ENCODE results near the gene MSH5.

DNA sequence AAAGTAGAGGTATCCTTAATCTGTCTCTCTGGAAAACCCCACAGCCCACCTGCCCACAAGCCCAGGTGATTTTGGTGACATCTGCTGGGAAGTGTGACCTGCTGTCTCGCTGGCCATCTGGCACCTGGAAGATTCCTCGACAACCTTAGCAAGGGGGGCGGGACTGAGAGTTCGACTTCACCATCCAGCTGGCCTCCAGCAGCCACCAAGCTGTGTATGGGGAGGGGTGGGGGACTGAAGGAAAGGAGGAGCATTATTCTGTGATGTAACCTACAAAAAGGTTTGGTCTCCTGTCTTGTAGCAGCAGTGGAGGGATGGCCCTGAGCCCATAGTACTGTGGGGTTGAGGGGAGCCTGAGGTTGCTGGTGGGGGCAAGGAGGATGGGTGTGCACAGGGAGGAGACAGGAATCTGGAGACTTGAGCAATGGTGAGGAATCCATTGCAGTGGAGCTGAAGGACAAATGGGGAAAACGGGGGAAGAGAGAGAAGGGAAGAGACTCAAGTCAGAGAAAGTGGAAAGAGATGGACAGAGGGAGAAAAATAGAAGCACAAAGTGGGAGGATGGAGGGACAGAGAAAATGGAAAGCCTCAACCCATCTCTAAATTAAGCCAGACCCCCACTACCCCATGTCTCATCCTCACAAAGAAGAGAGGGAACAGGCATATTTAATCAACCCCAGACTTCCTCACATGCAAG lies 29.1 kb upstream of the MSH5 start:
- TF ChIP-seq EP300 (IDR thresholded peaks at IDR 0.05) (no peak), POLR2AphosphoS5 (IDR thresholded peaks at IDR 0.05) (no peak), POLR2A (IDR thresholded peaks at IDR 0.05; ENCODE audit: low read depth) (no peak)
- TF ChIP-seq, protein P1, sequence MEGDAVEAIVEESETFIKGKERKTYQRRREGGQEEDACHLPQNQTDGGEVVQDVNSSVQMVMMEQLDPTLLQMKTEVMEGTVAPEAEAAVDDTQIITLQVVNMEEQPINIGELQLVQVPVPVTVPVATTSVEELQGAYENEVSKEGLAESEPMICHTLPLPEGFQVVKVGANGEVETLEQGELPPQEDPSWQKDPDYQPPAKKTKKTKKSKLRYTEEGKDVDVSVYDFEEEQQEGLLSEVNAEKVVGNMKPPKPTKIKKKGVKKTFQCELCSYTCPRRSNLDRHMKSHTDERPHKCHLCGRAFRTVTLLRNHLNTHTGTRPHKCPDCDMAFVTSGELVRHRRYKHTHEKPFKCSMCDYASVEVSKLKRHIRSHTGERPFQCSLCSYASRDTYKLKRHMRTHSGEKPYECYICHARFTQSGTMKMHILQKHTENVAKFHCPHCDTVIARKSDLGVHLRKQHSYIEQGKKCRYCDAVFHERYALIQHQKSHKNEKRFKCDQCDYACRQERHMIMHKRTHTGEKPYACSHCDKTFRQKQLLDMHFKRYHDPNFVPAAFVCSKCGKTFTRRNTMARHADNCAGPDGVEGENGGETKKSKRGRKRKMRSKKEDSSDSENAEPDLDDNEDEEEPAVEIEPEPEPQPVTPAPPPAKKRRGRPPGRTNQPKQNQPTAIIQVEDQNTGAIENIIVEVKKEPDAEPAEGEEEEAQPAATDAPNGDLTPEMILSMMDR (IDR thresholded peaks at IDR 0.05) = no peak

Data from esophagus muscularis mucosa (tissue), 4 donors.